Measurements from ENCODE around the gene RPAP3.

DNA sequence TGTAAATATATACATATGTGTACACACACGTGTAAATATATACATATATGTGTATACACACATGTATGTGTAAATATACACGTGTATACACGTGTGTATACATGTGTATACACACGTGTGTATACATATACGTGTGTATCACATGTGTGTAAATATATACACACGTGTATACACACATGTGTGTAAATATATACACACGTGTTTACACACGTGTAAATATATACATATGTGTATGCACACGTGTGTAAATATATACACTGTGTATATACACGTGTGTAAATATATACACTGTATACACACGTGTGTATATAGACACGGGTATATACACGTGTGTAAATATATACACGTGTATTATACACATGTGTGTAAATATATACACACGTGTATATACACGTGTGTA lies 71.7 kb downstream of the RPAP3 start:
- TF ChIP-seq, protein P1, sequence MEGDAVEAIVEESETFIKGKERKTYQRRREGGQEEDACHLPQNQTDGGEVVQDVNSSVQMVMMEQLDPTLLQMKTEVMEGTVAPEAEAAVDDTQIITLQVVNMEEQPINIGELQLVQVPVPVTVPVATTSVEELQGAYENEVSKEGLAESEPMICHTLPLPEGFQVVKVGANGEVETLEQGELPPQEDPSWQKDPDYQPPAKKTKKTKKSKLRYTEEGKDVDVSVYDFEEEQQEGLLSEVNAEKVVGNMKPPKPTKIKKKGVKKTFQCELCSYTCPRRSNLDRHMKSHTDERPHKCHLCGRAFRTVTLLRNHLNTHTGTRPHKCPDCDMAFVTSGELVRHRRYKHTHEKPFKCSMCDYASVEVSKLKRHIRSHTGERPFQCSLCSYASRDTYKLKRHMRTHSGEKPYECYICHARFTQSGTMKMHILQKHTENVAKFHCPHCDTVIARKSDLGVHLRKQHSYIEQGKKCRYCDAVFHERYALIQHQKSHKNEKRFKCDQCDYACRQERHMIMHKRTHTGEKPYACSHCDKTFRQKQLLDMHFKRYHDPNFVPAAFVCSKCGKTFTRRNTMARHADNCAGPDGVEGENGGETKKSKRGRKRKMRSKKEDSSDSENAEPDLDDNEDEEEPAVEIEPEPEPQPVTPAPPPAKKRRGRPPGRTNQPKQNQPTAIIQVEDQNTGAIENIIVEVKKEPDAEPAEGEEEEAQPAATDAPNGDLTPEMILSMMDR (IDR thresholded peaks at IDR 0.05): no peak
- no peak for TF ChIP-seq POLR2A (IDR thresholded peaks at IDR 0.05)
